HepG2 (cell line): Measurements from ENCODE around the gene SEC24D.

ENCODE experiments used
- BHLHE40 ChIP-seq: IDR thresholded peaks from 2 replicates; pipeline ENCODE4 v1.6.1; 2011; ENCODE audit warnings: low read length, improper control_type of control experiment
- CTCF ChIP-seq: sonication (generic); formaldehyde crosslinking; IDR thresholded peaks from 2 replicates; pipeline ENCODE4 v1.5.0; 2020; ENCODE audit warnings: mild to moderate bottlenecking, missing genetic modification reagents, moderate library complexity
- EP300 ChIP-seq, 3 experiments: sonication (generic) in 1 of 3; formaldehyde crosslinking in 1 of 3; IDR thresholded peaks; 2 replicates each; pipeline versions ENCODE4 v1.5.1 to v1.6.1; 2011 to 2020; ENCODE audit warnings: low read depth in 2 of 3, low read length in 2 of 3, borderline replicate concordance in 1 of 3, improper control_type of control experiment in 1 of 3, mild to moderate bottlenecking in 1 of 3, missing genetic modification reagents in 1 of 3, moderate library complexity in 1 of 3
- RBAK ChIP-seq: sonication (generic); formaldehyde crosslinking; IDR thresholded peaks from 2 replicates; pipeline ENCODE4 v1.5.1; 2020; ENCODE audit warnings: mild to moderate bottlenecking, missing genetic modification reagents
- SIX4 ChIP-seq: sonication (generic); formaldehyde crosslinking; IDR thresholded peaks from 2 replicates; pipeline ENCODE4 v1.4.0; 2020; ENCODE audit warnings: missing genetic modification reagents
- YY1 ChIP-seq: IDR thresholded peaks from 2 replicates; pipeline ENCODE4 v1.6.1; 2011; ENCODE audit warnings: low read length, low read depth, moderate library complexity, mild to moderate bottlenecking; ENCODE audit not compliant: insufficient read depth, insufficient replicate concordance
- ZNF687 ChIP-seq: sonication (generic); formaldehyde crosslinking; IDR thresholded peaks from 2 replicates; pipeline ENCODE4 v1.5.1; 2020; ENCODE audit warnings: mild to moderate bottlenecking, missing genetic modification reagents, moderate library complexity

- TF ChIP-seq CTCF (CRISPR knock-in tag) (no peak), SIX4 (CRISPR knock-in tag) (no peak), ZNF687 (CRISPR knock-in tag) (no peak), BHLHE40 (no peak), EP300 (IDR thresholded peaks at IDR 0.05; ENCODE audit: low read depth in 2 of 2, low read length in 2 of 2) (no peak), EP300 (CRISPR knock-in tag; IDR thresholded peaks at IDR 0.05; ENCODE audit: borderline replicate concordance) (no peak), RBAK (CRISPR knock-in tag) (no peak), YY1 (no peak)
Measured at GRCh38 chr4:118746251-118746919, 89.5 kb downstream of the SEC24D start.
